Measurements from ENCODE around the gene KIAA0040.

DNA sequence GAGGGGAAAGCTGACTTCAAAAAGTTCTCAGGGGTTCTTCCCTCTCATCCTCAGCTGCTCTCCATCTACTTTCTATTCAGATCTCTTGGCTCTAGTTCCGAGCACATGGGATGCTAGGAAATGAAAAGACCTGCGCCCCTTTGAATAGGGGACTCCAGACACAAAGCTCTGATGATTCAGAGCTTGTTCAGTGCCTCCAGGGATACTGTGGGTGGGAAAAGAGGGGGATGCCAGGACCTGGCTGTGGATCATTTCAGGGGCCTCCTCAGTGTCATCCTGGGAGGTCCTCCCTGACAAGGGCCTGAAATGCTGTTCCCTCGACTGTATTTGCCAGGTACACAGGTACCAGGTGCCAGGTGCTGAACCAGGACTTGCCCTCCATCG, 943 bp upstream of the KIAA0040 start:
- TF ChIP-seq CTCF (IDR thresholded peaks at IDR 0.05) (no peak), POLR2AphosphoS5 (IDR thresholded peaks at IDR 0.05; ENCODE audit: low read depth, low read length) (no peak)

Data from Panc1 (cell line).